Measurements from ENCODE around the gene DGCR2.
"Not testable (repeated sequence)": the region's sequence is repeated elsewhere in the genome, so short reads cannot be mapped to it uniquely, and the experiment has no call there.

Gene DGCR2

DNA sequence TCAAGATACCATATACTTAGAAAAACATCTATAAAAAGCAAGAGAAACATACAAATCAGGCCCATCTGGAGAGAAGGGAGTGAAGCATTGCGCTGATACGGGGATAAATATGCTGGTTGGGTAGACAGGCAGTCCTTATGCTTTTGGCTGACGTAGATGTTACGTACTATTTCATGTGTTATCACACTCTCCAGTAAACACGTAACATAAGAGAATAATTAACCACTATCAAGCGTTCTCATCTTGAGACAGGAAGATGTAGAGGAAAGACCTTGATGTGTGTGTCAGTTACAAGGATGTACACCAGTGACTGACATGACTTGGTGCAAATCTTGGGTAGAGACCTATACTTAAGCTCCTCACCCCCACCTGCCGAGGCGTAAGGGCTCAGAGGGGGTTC lies 99.5 kb downstream of the DGCR2 start:
- H3K9ac ChIP-seq (ENCODE audit: insufficient read length, low read depth) = no peak overlapping the region
- H3K9me3 ChIP-seq (ENCODE audit: insufficient read depth, low read length) = no peaks in the 10 kb centered on the region
- no peaks in the 10 kb centered on the region for H3K36me3 ChIP-seq (ENCODE audit: insufficient read depth, insufficient read length, low read length)
- no peak for DNase-seq (ENCODE audit: low read depth, low spot score)
- H3K4me1 ChIP-seq (ENCODE audit: insufficient read depth, insufficient read length) = peaks cover 2% of the 10 kb centered on the region
- H3K27me3 ChIP-seq (ENCODE audit: insufficient read depth, insufficient read length) = no peaks in the 10 kb centered on the region
- TF ChIP-seq SUZ12 (IDR thresholded peaks at IDR 0.05; ENCODE audit: extremely low read depth, insufficient read depth, insufficient read length) = no peak
- no peak for TF ChIP-seq ZNF274 (IDR thresholded peaks at IDR 0.05; ENCODE audit: low read depth, low read length)
- TF ChIP-seq YY1 (IDR thresholded peaks at IDR 0.05; ENCODE audit: insufficient read depth, insufficient read length) = no peak
- H3K4me3 ChIP-seq (ENCODE audit: insufficient read length, low read depth) = no peak overlapping the region

DNA sequence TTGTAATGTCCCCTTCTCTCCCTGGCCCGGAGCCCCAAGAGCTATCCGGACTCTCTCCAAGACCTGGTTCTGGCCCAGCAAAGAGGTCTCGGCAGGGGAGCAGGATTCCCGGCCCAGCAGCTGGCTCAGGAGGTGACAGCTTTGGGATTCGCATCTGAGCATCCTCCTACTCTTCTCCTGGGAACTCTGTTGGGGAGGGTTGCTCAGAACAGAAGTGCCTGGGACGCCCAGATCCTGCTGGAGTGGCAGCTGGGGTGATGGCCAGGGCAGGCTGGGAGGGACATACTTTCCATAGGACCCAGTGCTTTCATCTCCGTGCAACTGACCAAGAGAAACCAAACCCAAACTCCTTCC lies 102.6 kb downstream of the DGCR2 start:
- Histone ChIP-seq H3K27me3 (ENCODE audit: insufficient read depth, insufficient read length) (no peaks in the 10 kb centered on the region), H3K4me1 (ENCODE audit: insufficient read depth, insufficient read length) (peaks cover 2% of the 10 kb centered on the region)
- DNase-seq (ENCODE audit: low read depth, low spot score) = no peak

DNA sequence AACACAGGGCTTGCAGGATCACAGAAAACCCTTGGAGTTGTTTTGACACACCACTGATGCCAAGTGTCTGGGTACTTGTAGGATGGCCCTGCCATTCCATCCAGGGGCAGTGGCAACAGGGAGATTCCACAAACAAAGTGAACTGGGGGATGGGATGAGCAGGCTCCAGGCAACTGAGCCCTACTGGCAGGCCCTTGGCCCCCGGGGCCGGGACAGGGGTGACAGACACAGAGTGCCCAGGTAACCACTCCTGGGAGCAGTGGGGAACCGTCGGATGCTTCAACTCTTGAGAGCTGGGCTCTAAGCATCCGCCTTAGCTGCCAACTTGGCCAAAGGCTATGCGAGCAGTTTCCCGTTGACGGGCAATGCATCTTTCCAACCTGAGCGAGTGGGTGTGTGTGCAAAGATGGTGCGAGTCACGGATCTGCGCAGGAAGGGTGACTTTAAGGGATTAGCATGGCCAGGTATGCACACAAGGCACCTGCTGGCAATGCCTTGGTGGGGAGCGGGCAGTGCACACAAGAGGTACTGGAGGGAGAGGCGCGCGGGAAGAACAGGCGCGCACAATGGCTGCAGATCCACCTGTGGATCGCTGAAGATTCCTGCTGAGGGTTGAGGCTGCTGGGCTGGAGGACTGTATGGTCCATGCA lies 103.1 kb downstream of the DGCR2 start:
- no peaks in the 10 kb centered on the region for H3K36me3 ChIP-seq (ENCODE audit: insufficient read depth, insufficient read length, low read length)
- no peak for DNase-seq (ENCODE audit: low read depth, low spot score)
- H3K4me3 ChIP-seq (ENCODE audit: insufficient read length, low read depth) = no peak overlapping the region
- peaks cover 2% of the 10 kb centered on the region for H3K4me1 ChIP-seq (ENCODE audit: insufficient read depth, insufficient read length)
- no peaks in the 10 kb centered on the region for H3K27me3 ChIP-seq (ENCODE audit: insufficient read depth, insufficient read length)
- H3K9me3 ChIP-seq (ENCODE audit: insufficient read depth, low read length) = no peaks in the 10 kb centered on the region
- TF ChIP-seq YY1 (IDR thresholded peaks at IDR 0.05; ENCODE audit: insufficient read depth, insufficient read length) = no peak
- H3K9ac ChIP-seq (ENCODE audit: insufficient read length, low read depth) = no peak overlapping the region

More for the DNA sequence above, 102.6 kb downstream of the DGCR2 start:
- H3K4me3 ChIP-seq (ENCODE audit: insufficient read length, low read depth) = no peak overlapping the region
- TF ChIP-seq ZNF274 (IDR thresholded peaks at IDR 0.05; ENCODE audit: low read depth, low read length) (no peak), SUZ12 (IDR thresholded peaks at IDR 0.05; ENCODE audit: extremely low read depth, insufficient read depth, insufficient read length) (no peak), YY1 (IDR thresholded peaks at IDR 0.05; ENCODE audit: insufficient read depth, insufficient read length) (no peak)
- H3K9me3 ChIP-seq (ENCODE audit: insufficient read depth, low read length) = no peaks in the 10 kb centered on the region
- no peak overlapping the region for H3K9ac ChIP-seq (ENCODE audit: insufficient read length, low read depth)
- no peaks in the 10 kb centered on the region for H3K36me3 ChIP-seq (ENCODE audit: insufficient read depth, insufficient read length, low read length)

DNA sequence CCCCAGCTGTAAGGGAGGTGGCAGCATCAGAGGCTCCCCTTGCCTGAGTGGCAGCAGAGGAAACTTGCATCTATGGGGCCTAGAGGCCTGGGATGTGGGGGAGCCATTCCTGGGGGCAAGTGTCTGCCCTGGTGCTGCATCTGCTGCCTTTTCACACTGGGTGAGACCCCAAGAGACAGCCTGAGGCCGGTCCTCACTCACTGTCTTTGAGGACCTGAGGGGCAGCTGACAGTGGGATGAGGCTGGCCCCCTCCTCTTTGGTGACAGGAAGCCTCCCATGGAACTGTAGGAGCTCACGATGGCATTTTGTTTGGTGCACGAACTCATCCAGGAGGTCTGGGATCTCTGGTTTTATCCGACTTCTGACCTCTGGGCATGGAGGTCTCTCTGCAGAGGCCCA lies 104.0 kb downstream of the DGCR2 start:
- Histone ChIP-seq H3K4me1 (ENCODE audit: insufficient read depth, insufficient read length) (peaks cover 2% of the 10 kb centered on the region), H3K27me3 (ENCODE audit: insufficient read depth, insufficient read length) (no peaks in the 10 kb centered on the region), H3K9me3 (ENCODE audit: insufficient read depth, low read length) (no peaks in the 10 kb centered on the region), H3K4me3 (ENCODE audit: insufficient read length, low read depth) (no peak overlapping the region), H3K9ac (ENCODE audit: insufficient read length, low read depth) (no peak overlapping the region), H3K36me3 (ENCODE audit: insufficient read depth, insufficient read length, low read length) (no peaks in the 10 kb centered on the region)
- TF ChIP-seq YY1 (IDR thresholded peaks at IDR 0.05; ENCODE audit: insufficient read depth, insufficient read length) (no peak), ZNF274 (IDR thresholded peaks at IDR 0.05; ENCODE audit: low read depth, low read length) (no peak), SUZ12 (IDR thresholded peaks at IDR 0.05; ENCODE audit: extremely low read depth, insufficient read depth, insufficient read length) (no peak)
- DNase-seq (ENCODE audit: low read depth, low spot score) = no peak

DNA sequence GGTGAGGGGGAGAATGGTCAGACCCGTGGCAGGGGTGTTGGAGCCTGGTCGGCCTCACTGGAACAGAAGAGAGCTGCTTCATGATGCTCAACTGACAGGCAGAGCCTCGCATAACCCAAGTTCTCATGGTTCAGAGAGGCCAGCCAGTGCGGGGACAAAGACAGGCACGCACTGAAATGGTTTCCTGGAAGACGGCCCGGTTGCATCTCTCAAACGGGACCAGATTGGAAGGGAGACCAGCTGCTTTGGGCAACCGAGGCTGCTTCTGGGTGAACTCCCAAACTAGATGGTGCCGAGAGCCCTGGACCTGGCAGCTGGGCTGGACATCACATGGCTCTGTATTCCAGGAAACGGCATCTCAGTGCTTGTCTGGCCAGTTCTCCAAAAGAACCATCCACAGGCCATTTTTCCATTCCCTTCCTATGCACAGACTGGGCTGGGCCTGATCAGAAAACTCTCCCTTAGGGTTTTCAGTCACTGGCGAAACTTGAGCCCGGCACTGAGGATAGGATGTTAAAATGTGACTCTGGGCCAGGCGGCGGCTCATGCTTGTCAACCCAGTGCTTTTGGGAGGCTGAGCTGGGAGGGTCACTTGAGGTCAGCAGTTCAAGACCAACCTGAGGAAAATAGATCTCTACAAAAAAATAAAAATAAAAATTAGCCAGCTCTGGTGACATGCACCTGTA lies 106.0 kb downstream of the DGCR2 start:
- TF ChIP-seq ZNF274 (IDR thresholded peaks at IDR 0.05; ENCODE audit: low read depth, low read length) (no peak), SUZ12 (IDR thresholded peaks at IDR 0.05; ENCODE audit: extremely low read depth, insufficient read depth, insufficient read length) (no peak), YY1 (IDR thresholded peaks at IDR 0.05; ENCODE audit: insufficient read depth, insufficient read length) (no peak)
- peaks cover 2% of the 10 kb centered on the region for H3K4me1 ChIP-seq (ENCODE audit: insufficient read depth, insufficient read length)
- no peaks in the 10 kb centered on the region for H3K27me3 ChIP-seq (ENCODE audit: insufficient read depth, insufficient read length)
- H3K9ac ChIP-seq (ENCODE audit: insufficient read length, low read depth) = no peak overlapping the region
- no peaks in the 10 kb centered on the region for H3K36me3 ChIP-seq (ENCODE audit: insufficient read depth, insufficient read length, low read length)
- H3K4me3 ChIP-seq (ENCODE audit: insufficient read length, low read depth) = no peak overlapping the region
- no peak for DNase-seq (ENCODE audit: low read depth, low spot score)
- no peaks in the 10 kb centered on the region for H3K9me3 ChIP-seq (ENCODE audit: insufficient read depth, low read length)

GRCh38 chr22:19014886-19015285 lies 107.3 kb downstream of the DGCR2 start:
- no peak overlapping the region for H3K4me3 ChIP-seq (ENCODE audit: insufficient read length, low read depth)
- DNase-seq (ENCODE audit: low read depth, low spot score) = no peak
- H3K9ac ChIP-seq (ENCODE audit: insufficient read length, low read depth) = no peak overlapping the region
- H3K36me3 ChIP-seq (ENCODE audit: insufficient read depth, insufficient read length, low read length) = no peaks in the 10 kb centered on the region
- H3K27me3 ChIP-seq (ENCODE audit: insufficient read depth, insufficient read length) = no peaks in the 10 kb centered on the region
- TF ChIP-seq ZNF274 (IDR thresholded peaks at IDR 0.05; ENCODE audit: low read depth, low read length) = no peak
- no peak for TF ChIP-seq SUZ12 (IDR thresholded peaks at IDR 0.05; ENCODE audit: extremely low read depth, insufficient read depth, insufficient read length)
- no peak for TF ChIP-seq YY1 (IDR thresholded peaks at IDR 0.05; ENCODE audit: insufficient read depth, insufficient read length)
- no peaks in the 10 kb centered on the region for H3K9me3 ChIP-seq (ENCODE audit: insufficient read depth, low read length)
- peaks cover 2% of the 10 kb centered on the region for H3K4me1 ChIP-seq (ENCODE audit: insufficient read depth, insufficient read length)

DNA sequence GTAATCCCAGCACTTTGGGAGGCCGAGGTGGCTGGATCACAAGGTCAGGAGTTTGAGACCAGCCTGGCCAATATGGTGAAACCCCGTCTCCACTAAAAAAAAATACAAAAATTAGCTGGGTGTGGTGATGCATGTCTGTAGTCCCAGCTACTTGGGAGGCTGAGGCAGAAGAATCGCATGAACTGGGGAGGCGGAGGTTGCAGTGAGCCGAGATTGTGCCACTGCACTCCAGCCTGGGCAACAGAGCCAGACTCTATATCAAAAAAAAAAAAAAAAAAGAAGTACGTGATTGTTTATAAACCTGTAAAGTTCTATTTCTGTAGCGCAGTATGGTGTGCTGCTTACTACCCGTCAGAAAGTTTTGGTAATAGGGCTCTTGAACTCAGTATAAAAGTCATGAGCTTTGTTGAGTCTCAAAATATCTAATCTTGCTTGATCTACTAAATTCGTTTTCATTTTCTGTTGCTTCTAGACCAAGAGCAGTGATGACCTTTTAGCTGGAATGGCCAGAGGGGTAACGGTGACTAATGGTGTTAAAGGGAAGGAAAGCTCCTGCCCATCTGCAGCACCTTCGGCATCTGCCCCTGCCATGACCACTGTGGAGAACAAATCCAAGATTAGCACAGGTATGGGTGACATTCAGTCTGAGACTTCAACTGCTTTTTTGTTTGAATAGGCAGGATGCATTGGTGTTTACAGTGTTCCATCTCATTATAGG lies 108.2 kb downstream of the DGCR2 start:
- not testable (repeated sequence) for DNase-seq (ENCODE audit: low read depth, low spot score); H3K4me1 ChIP-seq (ENCODE audit: insufficient read depth, insufficient read length); H3K27me3 ChIP-seq (ENCODE audit: insufficient read depth, insufficient read length); H3K36me3 ChIP-seq (ENCODE audit: insufficient read depth, insufficient read length, low read length); H3K9me3 ChIP-seq (ENCODE audit: insufficient read depth, low read length); H3K9ac ChIP-seq (ENCODE audit: insufficient read length, low read depth); H3K4me3 ChIP-seq (ENCODE audit: insufficient read length, low read depth)

DNA sequence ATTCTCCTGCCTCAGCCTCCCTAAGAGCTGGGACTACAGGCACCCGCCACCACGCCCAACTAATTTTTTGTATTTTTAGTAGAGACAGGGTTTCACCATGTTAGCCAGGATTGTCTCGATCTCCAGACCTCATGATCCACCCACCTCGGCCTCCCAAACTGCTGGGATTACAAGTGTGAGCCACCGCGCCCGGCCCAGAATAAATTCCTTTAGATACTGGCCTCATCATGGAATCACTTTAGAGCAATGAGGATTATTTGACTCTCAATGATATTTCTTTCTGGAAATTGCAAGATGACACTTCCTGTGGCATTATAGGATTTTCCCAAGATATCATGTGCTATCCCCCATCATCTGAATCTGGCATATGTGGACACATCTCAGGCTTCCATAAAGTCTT lies 108.8 kb downstream of the DGCR2 start:
- not testable (repeated sequence) for H3K4me1 ChIP-seq (ENCODE audit: insufficient read depth, insufficient read length); H3K27me3 ChIP-seq (ENCODE audit: insufficient read depth, insufficient read length); H3K4me3 ChIP-seq (ENCODE audit: insufficient read length, low read depth); H3K36me3 ChIP-seq (ENCODE audit: insufficient read depth, insufficient read length, low read length); H3K9ac ChIP-seq (ENCODE audit: insufficient read length, low read depth); DNase-seq (ENCODE audit: low read depth, low spot score); H3K9me3 ChIP-seq (ENCODE audit: insufficient read depth, low read length)
